ENCODE data around the gene ZNF365.

ZNF365 gene

DNA sequence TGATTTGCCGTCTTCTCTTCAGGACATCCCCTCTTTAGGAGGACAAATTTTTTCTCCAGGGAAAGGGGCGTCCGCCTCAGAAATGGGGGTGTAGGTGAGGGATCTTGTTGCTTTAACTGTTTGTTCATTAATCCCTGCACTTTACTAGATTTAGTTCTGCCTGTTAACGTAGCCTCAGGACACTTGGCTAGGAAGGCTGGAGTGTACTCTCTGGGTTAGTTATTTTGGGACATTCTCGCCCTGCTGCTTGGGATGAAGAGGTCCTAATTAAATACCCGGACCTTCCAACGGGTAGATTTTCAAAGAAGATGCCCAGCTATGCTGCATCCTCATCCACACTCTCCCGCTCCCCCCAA is 552 bp upstream of the ZNF365 start:
- no peaks in the 10 kb centered on the region for H3K27me3 ChIP-seq (ENCODE audit: insufficient read depth, low read length, poor library complexity)
- no peaks in the 10 kb centered on the region for H3K9me3 ChIP-seq (ENCODE audit: insufficient read depth, low read length, severe bottlenecking)
- H3K4me2 ChIP-seq (ENCODE audit: insufficient read depth, low read length), result no peak overlapping the region
- no peaks in the 10 kb centered on the region for H3K4me1 ChIP-seq (ENCODE audit: insufficient read depth, low read length)
- no peak overlapping the region for H3K27ac ChIP-seq (ENCODE audit: low read length)
- TF ChIP-seq, protein P1, sequence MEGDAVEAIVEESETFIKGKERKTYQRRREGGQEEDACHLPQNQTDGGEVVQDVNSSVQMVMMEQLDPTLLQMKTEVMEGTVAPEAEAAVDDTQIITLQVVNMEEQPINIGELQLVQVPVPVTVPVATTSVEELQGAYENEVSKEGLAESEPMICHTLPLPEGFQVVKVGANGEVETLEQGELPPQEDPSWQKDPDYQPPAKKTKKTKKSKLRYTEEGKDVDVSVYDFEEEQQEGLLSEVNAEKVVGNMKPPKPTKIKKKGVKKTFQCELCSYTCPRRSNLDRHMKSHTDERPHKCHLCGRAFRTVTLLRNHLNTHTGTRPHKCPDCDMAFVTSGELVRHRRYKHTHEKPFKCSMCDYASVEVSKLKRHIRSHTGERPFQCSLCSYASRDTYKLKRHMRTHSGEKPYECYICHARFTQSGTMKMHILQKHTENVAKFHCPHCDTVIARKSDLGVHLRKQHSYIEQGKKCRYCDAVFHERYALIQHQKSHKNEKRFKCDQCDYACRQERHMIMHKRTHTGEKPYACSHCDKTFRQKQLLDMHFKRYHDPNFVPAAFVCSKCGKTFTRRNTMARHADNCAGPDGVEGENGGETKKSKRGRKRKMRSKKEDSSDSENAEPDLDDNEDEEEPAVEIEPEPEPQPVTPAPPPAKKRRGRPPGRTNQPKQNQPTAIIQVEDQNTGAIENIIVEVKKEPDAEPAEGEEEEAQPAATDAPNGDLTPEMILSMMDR (IDR thresholded peaks at IDR 0.05; ENCODE audit: borderline replicate concordance, extremely low read depth, low read length, poor library complexity, severe bottlenecking), result no peak
- no peak for TF ChIP-seq EZH2 (IDR thresholded peaks at IDR 0.05; ENCODE audit: borderline replicate concordance, low read depth, low read length, severe bottlenecking)
- no peaks in the 10 kb centered on the region for H3K79me2 ChIP-seq (ENCODE audit: insufficient read depth, low read length)
- H4K20me1 ChIP-seq (ENCODE audit: insufficient read depth, low read length), result no peaks in the 10 kb centered on the region
- H3K36me3 ChIP-seq (ENCODE audit: insufficient read depth, low read length), result no peaks in the 10 kb centered on the region
- no peak for DNase-seq
- H3K4me3 ChIP-seq (ENCODE audit: low read depth in 1 of 2, low read length in 2 of 2), result no peak overlapping the region
- H2AFZ ChIP-seq (ENCODE audit: low read depth, low read length), result no peak overlapping the region
- H3K9ac ChIP-seq (ENCODE audit: low read depth, low read length), result no peak overlapping the region
- no peak for ATAC-seq (ENCODE audit: insufficient read depth, low read depth)

- no peaks in the 10 kb centered on the region for H3K4me1 ChIP-seq (ENCODE audit: insufficient read depth, low read length)
- no peak overlapping the region for H3K4me2 ChIP-seq (ENCODE audit: insufficient read depth, low read length)
- no peak for TF ChIP-seq EZH2 (IDR thresholded peaks at IDR 0.05; ENCODE audit: borderline replicate concordance, low read depth, low read length, severe bottlenecking)
- TF ChIP-seq, protein P1 (IDR thresholded peaks at IDR 0.05; ENCODE audit: borderline replicate concordance, extremely low read depth, low read length, poor library complexity, severe bottlenecking), result no peak
- H3K36me3 ChIP-seq (ENCODE audit: insufficient read depth, low read length), result no peaks in the 10 kb centered on the region
- no peak for ATAC-seq (ENCODE audit: insufficient read depth, low read depth)
- no peaks in the 10 kb centered on the region for H3K79me2 ChIP-seq (ENCODE audit: insufficient read depth, low read length)
- no peaks in the 10 kb centered on the region for H3K9me3 ChIP-seq (ENCODE audit: insufficient read depth, low read length, severe bottlenecking)
- H3K27ac ChIP-seq (ENCODE audit: low read length), result no peak overlapping the region
- H3K9ac ChIP-seq (ENCODE audit: low read depth, low read length), result no peak overlapping the region
- H4K20me1 ChIP-seq (ENCODE audit: insufficient read depth, low read length), result no peaks in the 10 kb centered on the region
- no peak for DNase-seq
- H3K4me3 ChIP-seq (ENCODE audit: low read depth in 1 of 2, low read length in 2 of 2), result no peak overlapping the region
- H3K27me3 ChIP-seq (ENCODE audit: insufficient read depth, low read length, poor library complexity), result no peaks in the 10 kb centered on the region
- no peak overlapping the region for H2AFZ ChIP-seq (ENCODE audit: low read depth, low read length)
These were observed 917 bp downstream of the ZNF365 start for GRCh38 chr10:62374862-62375710.

GRCh38 chr10:62376071-62377025 is 2.2 kb downstream of the ZNF365 start:
- Histone ChIP-seq H3K4me1 (ENCODE audit: insufficient read depth, low read length) (no peaks in the 10 kb centered on the region), H3K4me3 (ENCODE audit: low read depth in 1 of 2, low read length in 2 of 2) (no peak overlapping the region), H3K27ac (ENCODE audit: low read length) (no peak overlapping the region), H3K79me2 (ENCODE audit: insufficient read depth, low read length) (no peaks in the 10 kb centered on the region), H3K27me3 (ENCODE audit: insufficient read depth, low read length, poor library complexity) (no peaks in the 10 kb centered on the region), H3K4me2 (ENCODE audit: insufficient read depth, low read length) (no peak overlapping the region), H3K9ac (ENCODE audit: low read depth, low read length) (no peak overlapping the region), H3K9me3 (ENCODE audit: insufficient read depth, low read length, severe bottlenecking) (no peaks in the 10 kb centered on the region), H4K20me1 (ENCODE audit: insufficient read depth, low read length) (no peaks in the 10 kb centered on the region), H3K36me3 (ENCODE audit: insufficient read depth, low read length) (no peaks in the 10 kb centered on the region), H2AFZ (ENCODE audit: low read depth, low read length) (no peak overlapping the region)
- ATAC-seq (ENCODE audit: insufficient read depth, low read depth) (no peak), DNase-seq (no peak)
- TF ChIP-seq, protein P1 (IDR thresholded peaks at IDR 0.05; ENCODE audit: borderline replicate concordance, extremely low read depth, low read length, poor library complexity, severe bottlenecking), result no peak
- no peak for TF ChIP-seq EZH2 (IDR thresholded peaks at IDR 0.05; ENCODE audit: borderline replicate concordance, low read depth, low read length, severe bottlenecking)

All from DND-41 (cell line).